GM18502 (cell line): Measurements from ENCODE around the gene FOXN3.
"Not testable (repeated sequence)": the region's sequence is repeated elsewhere in the genome, so short reads cannot be mapped to it uniquely, and the experiment has no call there.

ENCODE experiments used
- ATAC-seq: cut with Tn5 transposase; IDR thresholded peaks from one replicate; pipeline ENCODE4 v1.9.1; 2021; ENCODE audit warnings: mild to moderate bottlenecking; ENCODE audit not compliant: unreplicated experiment, poor library complexity

The FOXN3 gene

DNA sequence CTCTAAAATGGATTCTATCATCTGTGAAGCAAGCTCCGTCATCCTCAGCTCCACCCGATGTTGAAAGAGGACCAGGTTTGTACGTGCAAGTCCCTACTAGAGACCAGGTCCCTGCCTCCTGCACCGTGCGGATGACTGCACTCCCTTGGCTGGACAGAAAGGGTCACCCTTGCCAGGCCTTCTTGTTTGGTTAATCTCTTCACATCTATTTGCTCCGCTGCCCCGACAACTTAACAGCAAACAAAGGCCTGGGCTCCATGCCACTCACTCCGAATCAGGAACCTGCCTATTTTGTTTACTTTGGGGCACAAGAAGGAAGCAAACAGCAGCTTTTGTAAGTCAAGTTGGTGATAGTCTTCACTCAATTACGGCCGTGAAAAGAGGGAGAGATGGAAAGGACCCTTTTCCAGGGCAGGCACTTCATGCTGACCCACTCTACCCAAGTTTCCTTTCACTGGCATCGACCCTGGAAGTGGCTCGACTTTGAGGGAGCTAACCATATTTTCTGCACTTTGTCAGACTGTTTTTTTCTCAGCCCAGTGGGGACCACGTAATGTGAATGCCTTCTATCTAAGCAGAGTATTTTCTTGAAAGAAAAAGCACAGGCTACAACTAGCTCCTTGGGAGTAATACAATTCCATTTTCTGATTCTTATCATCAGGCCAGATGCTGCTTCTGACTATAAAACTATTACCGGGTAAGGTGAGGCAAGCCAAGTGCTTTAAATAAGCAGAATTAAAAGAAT is 202.6 kb downstream of the FOXN3 start:
- ATAC-seq, result no peak

DNA sequence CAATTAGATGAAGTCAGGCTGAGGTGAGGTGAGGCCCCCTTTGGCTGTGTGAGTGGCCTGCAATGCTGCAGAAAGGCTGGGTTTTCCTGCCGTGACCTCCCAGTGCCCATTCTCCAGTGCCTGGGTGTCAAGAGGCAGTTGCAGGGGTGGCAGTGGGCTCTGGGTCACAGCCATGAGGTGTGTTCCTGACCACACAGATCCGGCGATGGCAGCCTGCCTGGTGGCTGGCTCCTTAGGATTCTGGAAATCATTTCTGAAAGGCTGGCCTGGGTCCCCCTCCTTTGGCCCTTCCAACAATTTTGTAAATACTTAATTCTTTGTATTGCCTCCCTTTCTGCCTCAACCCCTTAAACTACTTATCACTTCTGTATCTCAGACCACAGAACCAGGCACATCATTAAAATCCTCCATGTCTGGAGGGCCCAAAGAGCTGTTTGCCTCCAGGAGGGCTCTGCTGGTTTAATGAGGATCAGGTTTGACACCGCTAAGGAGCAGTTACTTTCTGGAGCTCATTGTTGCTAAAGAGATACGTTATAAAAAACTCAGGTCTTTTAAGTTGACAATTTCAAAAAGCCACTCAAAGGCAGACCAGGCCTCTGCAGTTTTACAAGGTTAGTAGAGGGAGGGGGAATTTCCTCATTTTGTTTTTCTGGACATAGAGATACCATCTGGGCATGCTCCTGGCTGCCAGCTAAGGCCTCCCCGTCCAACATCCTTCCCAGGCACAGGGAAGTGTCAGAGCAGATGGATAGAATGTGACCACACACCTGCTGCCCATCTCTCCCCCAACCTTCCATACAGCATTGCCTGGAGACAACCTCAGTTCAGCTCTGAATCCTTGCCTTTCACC is 204.4 kb downstream of the FOXN3 start:
- no peak for ATAC-seq

DNA sequence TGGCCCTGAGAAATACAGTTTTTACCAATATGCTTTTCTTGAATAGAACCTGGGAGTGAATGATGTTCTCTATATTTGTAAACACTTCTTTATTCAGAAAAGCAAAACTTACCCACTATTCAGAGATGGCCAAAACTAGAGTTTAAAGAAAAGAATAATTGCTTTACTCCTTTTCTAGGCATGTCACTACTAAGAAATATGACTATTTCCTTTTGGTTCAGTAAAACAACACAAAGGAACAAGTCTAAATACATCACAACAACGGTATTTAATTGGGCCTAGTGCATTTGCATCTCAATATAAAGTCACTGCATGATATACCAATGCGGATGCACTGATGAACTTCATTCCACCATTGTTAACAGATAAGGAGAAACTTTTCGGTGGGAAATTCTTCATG is 207.5 kb downstream of the FOXN3 start:
- no peak for ATAC-seq

DNA sequence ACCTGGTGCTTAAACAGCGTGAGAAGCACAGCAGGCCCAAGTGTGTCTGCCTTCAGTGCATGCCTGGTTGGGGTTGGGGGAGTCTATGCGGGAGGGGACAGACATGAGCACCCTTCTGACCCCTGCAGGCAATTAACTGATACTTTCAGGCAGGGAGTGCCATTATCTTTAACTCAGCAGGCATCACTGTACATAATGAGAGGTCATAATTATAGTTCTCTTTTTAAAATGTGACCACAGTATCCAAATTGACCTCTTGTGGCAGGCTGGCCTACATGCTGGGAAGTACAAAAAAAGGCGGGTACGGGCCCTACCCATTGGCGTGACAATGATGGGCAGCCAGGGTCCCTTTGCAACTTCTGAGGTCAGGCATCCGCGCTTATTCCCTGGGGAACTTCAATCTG is 209.1 kb downstream of the FOXN3 start:
- ATAC-seq, result no peak

DNA sequence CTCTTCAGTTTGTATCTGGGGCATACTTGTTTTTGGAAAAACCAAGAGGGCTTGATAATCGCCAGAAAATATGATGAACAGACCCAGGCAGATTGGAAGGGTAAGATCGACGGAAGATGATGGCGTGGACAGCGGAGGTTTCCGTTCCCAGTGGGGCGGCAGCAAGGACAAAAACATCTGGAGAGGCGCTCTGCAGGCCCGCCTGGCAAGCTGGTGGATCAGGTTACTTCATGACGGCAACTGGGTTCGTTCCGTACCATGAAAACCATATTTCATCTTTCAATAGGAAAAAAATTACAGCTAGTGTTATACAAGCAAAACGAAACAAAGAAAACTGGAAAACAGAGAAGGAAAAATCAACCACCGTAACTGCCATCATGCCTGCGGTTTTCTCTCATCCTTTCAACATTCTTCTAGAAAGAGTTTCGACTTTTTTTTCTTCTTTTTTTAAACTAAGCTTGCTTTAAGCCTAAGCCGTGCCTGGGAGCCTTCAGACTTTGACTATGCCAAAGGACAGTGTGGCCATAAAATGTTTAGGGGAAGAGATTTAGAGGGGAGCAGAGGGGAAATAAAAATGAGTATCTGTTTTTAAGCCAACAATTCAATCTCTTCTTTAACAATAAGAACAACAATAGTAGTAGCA is 210.5 kb downstream of the FOXN3 start:
- ATAC-seq, result no peak

DNA sequence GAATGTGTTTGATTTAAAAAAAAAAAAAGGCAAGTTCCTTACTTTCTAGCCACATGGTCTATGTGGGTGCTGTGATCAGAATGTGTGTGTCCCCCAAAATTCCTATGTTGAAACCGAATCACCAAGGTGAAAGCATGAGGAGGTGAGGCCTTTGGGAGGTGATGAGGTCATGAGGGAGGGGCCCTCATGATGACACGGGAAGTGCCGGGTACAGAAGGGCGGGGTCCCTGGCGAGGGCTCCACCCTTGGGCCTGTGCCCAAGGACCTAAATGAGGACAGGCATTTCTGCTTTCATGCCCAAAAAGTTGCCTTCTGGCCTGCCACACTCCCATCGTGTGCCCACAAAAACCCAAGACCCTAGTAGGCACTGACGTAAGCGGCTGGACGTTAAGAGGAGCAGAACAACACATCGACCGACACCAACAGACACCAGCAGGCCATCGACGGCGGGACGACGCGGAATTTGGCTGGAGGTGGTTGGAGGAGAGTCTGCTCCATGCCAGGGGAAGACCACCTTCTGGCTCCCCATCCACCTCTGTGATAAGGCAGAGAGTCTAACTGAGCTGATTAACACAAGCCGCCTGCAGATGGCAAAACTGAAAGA is 211.8 kb downstream of the FOXN3 start:
- ATAC-seq, result no peak

DNA sequence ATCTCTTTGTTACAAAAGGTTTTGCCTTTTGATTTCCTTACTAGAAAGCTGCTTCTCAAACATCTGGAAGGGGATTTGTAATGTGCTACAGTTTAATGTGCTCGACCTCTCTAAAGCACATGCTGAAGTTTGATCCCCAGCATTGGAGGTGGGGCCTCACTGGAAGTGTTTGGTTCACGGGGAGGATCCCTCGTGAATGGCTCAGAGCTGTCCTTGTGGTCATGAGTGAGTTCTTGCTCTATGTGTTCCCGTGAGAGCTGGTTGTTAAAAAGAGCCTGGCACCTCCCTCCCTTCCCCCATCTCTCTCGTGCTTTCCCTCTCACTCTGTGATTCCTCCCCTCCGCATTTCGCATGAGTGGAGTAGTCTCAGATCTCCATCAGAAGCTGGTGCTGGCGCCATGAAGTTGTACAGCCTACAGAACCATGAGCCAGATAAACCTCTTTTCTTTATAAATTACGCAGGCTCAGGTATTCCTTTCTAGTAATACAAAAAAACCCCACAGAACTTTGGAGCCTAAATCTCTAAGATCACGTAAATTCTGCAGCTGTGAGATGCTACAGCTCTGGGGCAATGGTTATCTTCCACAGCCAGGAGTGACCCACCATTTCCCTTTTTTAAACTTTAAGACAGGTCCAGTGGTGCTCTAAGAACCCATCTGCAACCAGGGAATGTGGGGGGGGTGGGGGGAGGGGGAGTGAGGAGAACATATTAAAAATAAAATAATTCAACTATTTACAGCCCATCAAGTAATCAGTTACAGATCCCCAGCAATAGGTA is 214.4 kb downstream of the FOXN3 start:
- no peak for ATAC-seq

DNA sequence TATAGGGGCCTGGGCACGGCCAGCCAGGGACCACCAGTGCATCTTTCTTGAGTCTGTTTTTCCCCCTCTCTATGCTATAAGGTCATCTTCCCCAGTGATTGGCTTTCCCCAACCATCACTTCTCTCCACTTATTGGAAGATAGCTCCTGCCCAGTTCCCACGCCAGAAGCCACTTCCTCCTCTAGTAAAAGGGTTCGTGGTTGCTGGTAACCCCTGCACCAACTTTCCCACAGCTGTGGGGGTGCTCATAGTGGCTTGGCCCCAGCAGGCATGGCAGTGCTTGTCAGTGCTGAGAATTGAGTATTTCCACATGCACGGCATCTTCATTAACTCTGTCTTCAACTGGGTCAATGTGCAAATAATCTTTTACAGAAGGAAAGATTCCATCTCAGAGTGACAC is 215.4 kb downstream of the FOXN3 start:
- ATAC-seq, result peak; percentile 62

DNA sequence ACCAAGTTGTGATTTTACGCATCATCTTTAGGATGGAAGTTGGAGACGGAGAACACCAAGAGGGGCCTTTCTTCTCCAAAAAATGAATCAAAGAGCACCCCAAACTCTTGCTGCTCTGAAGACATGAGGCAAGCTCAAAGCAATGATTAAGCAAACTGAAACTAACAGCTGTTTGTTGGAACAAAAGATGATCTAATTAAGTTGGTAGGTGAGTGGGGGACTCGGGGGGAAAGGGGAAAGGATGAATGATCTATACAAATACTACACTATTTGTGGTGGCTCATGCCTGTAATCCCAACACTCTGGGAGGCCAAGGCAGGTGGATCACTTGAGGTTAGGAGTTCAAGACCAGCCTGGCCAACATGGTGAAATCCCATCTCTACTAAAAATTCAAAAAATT is 217.7 kb downstream of the FOXN3 start:
- ATAC-seq, result not testable (repeated sequence)

DNA sequence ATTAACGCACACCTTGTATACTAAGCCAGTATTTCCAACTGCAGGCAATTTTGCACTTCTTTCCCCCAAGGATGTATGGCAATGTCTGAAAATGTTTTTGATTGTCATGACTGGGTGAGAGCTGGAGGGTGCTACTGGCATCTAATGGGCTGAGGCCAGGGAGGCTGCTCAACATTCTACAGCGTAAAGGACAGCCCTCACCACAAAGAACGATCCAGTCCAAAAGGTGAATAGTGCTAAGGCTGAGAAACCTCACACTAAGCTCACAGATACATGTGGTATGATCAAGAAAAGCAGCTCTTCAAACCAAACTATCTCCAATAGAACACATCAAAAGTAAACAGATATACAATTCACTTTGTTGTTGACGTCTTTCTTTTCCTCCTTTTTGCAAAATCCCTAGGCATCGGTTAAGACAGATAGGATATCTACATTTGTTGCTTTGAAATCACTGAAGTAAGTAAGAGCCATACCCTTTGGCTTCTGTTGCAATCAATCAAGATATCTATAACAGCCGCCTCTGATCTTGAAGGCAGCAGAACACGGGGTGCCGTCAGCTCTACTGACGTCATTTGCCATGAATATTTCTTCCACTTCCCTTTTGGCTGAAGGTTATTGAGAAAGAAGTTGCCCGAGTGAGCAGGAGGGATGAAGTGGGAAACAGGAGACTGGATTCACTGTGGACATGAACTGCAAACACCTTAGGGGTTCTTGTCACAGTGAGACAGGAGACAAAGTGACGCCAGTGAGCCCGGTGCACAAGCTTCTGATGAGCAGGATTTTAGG is 218.3 kb downstream of the FOXN3 start:
- no peak for ATAC-seq

DNA sequence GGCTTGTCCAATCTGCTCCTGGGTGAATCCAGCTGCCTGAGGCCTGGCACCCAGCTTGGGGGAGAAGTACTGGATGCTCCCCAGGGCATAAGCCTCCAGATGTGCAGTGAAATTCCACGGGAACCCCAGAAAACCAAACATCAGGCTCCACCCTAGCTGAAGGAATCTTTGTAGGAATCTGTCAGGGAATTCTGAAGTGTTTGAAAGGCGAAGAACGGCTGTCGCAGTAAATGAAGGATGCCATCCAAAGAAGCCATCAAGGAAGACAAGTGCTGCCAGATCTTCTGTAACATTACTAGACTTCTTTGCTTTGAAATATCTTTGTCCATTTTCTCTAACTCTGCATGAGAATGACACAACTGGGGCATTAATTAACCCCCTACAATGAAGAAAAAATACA is 219.4 kb downstream of the FOXN3 start:
- no peak for ATAC-seq

DNA sequence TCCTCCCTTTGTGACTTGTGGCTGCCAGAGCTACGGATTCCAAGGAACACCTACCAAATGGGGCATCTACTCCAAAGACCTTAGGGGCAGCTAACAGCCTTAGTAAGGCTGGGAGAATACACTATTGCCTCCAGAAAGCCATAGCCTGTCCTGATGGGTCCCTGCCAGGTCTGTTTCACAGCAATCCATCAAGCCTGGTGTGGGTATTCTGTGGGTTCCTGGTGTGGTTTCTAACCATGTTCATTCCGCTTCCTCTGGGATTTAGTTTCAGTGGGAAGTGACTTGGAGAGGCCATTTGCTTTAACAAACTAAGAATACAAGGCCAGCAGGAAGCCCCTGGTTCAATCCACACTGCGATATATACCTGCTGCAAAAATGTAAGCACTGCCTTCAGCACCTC is 220.5 kb downstream of the FOXN3 start:
- no peak for ATAC-seq

DNA sequence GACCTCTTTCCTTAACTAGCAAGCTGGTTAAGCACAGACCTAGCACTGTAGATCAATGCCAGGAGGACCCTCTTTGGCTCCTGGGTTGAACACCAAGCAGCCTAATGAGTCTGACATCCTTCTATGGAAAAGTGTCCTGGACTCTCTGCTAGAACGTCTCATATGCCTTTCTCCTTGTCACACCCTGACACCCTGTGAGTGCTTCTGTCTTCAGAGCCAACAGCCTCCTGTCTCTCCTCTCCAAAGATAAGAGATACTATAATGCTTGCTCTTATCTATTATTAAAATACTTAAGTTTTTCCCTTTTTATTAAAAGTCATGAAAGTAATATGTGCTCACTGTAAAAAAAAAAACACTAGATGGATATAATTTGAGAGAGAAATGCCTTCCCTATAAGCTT is 222.7 kb downstream of the FOXN3 start:
- no peak for ATAC-seq

DNA sequence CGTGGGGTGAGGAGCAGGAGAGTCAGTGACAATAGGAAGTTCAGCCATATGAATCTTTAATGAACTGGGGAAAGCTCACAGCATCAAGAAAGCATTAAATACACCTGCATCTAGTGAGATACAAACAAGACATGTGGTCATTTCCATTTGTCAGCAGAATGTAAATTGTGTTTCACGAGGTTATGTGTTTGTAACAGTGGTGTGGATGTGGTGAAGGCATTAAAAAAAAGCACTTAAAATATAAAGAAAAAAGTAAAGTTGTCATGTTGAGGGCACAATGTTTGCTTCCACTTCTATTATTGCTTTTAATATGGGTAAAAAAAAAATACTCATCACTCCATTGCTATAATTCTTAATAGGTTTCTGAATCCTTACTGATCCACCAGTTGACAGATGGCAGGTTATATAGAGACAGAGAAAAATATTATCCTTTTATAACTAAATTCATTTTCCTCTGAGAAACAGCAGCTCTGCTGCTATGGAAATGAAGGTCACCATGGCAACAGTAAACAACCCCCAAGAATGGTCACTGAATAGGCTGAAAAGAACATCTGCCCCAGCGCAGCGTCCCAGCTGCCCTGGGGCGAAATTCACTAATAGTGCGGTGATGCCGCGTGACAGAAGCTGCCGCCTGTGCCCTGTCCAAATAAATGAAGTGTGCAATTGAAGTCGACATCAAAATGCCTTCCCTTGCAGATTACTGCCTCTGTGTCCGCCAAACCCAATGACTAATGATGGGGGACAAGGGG is 226.1 kb downstream of the FOXN3 start:
- ATAC-seq, result no peak

DNA sequence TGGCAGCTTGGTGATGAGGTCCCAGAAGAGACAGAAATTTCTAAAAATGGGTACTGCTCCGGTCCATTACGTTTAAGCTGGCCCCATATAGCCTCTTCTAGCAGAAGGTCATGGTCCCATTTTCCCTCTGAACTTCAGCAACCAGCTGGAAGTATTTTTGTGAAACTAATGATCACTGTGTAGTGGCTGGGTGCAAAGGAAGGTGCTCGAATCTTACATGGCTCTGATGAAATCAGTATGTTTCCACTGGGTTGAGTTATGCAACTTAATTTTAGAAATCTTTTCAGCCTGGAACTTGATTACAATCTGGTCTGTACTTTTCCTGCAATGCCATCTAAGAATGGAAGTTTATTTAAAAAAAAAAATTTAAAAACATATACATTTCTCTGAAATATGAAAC is 228.5 kb downstream of the FOXN3 start:
- no peak for ATAC-seq

DNA sequence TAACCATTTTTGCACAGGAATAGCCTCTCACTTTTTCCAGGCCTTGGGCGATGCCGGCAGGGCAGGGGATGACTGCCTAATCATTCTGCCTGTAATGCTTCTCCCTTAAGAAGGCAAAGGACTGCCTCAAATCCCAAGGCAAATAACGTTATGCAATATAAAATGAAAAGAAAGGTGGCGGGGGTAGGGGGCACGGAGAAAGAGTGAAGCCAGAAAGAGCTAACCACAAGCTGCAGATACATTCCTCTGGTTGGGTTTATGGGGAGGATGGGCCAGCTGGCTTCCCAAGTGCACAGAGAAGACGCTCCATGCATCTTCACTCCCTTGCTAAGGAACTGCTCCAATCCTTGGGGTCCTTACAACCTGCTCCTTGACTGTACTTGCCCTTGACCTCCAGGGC is 229.5 kb downstream of the FOXN3 start:
- ATAC-seq, result no peak

DNA sequence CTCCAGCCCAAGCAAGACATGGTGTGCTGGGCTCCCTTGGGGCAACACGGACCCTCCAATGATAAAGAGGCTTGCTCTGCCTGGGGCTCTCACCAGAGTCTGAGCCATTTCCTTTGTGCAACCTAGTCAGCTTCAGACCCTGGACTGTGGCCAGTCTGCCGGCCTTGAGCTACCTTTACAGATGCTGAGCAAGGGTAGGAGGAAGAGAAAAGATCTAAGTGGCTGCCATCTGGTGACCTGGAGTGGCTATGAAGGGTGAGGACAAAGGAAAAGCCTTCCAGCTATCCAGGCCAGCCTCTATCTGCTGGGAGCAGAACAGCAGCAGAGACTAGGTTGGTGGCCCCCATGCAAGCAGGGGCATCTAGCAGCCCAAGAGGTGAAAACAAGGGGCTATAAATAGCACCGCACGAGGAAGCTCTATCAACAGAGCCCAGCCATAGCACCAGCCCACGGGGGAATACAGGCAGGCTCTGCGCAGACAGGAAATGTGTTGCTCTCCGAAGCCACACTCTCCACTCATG is 230.1 kb downstream of the FOXN3 start:
- no peak for ATAC-seq
